OCI-LY3 (cell line): ENCODE measurements around the gene MTUS2.

Source experiments
- EZH2phosphoT487 ChIP-seq: fragments of 200-600 bp; shearing (Covaris generic); IDR thresholded peaks from 2 replicates; pipeline ENCODE4 v1.6.1; 2018; ENCODE audit warnings: antibody characterized with exemption, mixed run types, low read depth
- TF ChIP-seq, protein P1 (sequence below): fragments of 200-600, 300-600 bp; sonication (generic); IDR thresholded peaks from 2 replicates; pipeline ENCODE4 v1.5.1; 2014; ENCODE audit warnings: antibody characterized with exemption, low read length, low read depth

DNA sequence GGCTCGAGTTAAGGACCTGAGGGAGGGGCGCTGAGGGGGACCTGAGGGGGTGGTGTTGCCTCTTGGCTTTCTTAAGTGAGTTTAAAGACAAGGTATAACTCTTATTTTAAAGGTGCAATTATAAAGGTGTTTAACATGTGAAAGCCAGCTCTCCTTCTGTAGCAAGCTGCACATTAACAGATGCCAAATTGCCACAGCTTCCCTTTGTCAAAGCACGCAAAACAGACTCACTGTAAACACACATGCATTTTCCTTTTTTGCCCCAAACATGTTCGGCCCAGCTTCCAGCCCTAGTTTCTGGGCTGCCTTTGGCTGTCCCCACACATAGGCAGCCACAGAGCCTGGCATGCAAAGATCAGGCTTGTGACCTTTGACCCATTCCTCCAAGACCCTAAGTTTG is 663.5 kb downstream of the MTUS2 start:
- TF ChIP-seq, protein P1, sequence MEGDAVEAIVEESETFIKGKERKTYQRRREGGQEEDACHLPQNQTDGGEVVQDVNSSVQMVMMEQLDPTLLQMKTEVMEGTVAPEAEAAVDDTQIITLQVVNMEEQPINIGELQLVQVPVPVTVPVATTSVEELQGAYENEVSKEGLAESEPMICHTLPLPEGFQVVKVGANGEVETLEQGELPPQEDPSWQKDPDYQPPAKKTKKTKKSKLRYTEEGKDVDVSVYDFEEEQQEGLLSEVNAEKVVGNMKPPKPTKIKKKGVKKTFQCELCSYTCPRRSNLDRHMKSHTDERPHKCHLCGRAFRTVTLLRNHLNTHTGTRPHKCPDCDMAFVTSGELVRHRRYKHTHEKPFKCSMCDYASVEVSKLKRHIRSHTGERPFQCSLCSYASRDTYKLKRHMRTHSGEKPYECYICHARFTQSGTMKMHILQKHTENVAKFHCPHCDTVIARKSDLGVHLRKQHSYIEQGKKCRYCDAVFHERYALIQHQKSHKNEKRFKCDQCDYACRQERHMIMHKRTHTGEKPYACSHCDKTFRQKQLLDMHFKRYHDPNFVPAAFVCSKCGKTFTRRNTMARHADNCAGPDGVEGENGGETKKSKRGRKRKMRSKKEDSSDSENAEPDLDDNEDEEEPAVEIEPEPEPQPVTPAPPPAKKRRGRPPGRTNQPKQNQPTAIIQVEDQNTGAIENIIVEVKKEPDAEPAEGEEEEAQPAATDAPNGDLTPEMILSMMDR: no peak
- no peak for TF ChIP-seq EZH2phosphoT487
